GM13976 (cell line): ENCODE data around the gene MTMR4.

Experiments used
- DNase-seq: peaks from one replicate; pipeline ENCODE4 v3.0.0; 2012; ENCODE audit warnings: low spot score
- in situ Hi-C: fragments of 300-500 bp; cut with MboI; formaldehyde crosslinking; loops from one replicate; pipeline ENCODE4 v1.12.0; 2022; ENCODE audit warnings: low sequenced_read_pairs, mixed read lengths, inconsistent platforms; ENCODE audit not compliant: unreplicated experiment
- TF ChIP-seq, protein P1 (sequence below): IDR thresholded peaks from 2 replicates; pipeline ENCODE4 v1.5.1; 2012; ENCODE audit warnings: borderline replicate concordance, mild to moderate bottlenecking; ENCODE audit not compliant: insufficient read depth; ENCODE audit errors: extremely low read depth, missing control alignments, control extremely low read depth

MTMR4 gene

DNA sequence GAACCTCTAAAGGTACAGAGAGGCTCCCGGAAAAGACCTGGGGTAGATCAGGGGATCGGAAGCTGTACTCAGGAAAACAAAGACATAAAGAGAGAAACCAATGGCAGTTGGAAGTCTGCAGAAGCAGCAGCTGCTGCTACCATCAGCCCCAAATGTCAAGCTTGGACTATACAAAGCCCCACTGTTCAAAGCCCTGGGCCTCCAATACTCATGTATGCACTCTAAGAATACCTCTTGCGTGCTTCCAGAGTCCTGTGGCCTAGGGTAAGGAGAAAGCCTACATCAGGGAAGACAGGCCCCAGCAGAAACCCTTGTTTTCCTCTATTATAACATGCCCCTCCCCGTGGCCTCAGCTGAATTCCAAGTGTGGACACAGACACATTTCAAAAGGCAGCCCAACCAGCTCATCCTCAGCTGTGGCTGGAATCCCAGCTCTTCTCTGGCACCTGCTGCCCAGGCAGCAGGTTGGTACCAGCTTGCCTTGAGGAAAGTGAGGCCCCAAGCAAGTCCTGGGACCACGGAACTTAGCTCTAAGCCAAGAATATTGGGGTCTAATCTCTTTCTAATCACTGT lies 19.3 kb upstream of the MTMR4 start:
- TF ChIP-seq, protein P1, sequence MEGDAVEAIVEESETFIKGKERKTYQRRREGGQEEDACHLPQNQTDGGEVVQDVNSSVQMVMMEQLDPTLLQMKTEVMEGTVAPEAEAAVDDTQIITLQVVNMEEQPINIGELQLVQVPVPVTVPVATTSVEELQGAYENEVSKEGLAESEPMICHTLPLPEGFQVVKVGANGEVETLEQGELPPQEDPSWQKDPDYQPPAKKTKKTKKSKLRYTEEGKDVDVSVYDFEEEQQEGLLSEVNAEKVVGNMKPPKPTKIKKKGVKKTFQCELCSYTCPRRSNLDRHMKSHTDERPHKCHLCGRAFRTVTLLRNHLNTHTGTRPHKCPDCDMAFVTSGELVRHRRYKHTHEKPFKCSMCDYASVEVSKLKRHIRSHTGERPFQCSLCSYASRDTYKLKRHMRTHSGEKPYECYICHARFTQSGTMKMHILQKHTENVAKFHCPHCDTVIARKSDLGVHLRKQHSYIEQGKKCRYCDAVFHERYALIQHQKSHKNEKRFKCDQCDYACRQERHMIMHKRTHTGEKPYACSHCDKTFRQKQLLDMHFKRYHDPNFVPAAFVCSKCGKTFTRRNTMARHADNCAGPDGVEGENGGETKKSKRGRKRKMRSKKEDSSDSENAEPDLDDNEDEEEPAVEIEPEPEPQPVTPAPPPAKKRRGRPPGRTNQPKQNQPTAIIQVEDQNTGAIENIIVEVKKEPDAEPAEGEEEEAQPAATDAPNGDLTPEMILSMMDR, result no peak
- in situ Hi-C loops, result no loop called here
- DNase-seq, result no peak

DNA sequence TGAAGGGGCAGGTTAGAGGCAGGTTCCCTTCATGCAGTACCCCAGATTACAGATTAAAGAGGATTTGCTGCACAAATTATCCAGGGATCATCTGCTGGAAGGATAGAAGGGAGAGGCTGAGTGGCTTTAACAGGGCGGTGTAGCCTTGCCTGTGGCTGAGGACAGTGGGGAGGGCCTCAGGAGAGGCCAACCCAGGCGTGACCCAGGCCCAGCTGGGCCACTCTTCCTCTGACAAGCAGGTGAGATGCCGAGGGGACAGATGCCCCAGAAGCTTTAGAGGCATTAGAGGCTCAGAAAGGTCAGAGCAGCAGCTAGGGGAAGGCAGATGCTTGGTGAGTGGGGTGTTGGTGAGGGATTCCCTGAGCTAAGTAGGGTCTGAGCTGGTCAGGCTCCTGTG lies 18.1 kb upstream of the MTMR4 start:
- in situ Hi-C loops, result no loop called here
- TF ChIP-seq, protein P1, result no peak
- no peak for DNase-seq

DNA sequence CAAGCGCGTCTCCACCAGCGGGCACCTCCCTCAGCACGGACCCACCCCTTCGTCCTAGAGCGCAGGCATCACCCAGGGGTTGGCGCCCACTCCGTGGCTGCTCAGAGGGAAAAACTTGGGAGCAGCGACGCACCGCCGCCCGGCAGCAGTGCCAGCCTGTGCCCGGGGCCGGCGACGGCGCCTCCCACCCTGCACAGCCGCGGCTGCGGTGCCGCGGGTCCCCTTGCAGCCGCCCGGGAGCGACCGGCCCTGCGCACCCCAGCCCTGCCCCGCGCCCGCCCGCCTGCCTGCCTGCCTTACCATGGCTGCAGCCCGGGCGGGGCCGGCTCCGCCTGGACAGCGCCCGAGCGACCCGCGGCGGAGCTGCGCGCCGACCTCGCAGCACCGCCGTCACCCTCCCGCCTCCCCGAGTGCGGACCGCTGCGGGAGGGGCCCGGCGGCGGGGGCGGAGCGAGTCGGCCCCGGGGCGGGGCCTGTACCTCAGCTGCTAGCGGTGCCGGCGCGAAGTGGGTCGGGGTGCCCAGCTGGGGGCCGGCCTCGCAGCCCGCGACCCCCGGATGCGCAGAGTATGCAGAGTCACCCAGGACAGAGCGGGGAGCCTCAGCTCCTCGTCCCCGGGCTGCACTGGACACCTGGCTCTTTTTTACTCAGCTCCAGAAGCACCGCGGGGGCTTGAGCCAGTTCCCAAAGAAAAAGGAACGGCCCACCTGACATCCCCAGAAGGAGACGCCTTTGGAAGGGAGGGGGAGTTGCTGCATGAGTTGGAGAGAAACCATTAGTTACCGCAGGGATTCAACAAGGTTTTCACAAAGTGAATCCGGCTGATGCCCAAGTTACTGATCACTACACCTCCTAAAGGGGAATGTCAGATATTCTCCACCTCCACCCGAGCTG lies 17.5 kb upstream of the MTMR4 start:
- in situ Hi-C loops, result no loop called here
- TF ChIP-seq, protein P1, result no peak
- DNase-seq, result peak; percentile 83

DNA sequence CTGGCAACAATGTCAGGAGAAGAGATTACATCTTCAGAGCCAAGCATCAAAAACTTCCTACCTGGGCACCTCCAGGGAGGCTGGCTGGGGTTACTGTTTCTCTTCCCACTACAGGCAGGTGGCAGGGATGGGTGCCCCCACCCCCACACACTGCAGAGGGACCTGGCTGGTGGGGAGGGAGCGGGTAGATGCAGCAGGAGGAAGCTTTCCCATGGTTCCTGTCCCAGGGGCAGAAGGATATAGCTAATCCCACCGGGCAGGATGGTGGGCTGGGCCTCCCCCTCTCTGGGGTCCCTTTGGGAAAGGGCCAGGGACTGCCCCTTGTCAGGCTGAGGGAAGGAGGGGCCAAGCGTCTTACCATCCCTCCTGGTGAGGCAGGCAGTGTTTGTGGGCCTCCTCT lies 16.7 kb upstream of the MTMR4 start:
- in situ Hi-C loops, result no loop called here
- TF ChIP-seq, protein P1, result no peak

DNA sequence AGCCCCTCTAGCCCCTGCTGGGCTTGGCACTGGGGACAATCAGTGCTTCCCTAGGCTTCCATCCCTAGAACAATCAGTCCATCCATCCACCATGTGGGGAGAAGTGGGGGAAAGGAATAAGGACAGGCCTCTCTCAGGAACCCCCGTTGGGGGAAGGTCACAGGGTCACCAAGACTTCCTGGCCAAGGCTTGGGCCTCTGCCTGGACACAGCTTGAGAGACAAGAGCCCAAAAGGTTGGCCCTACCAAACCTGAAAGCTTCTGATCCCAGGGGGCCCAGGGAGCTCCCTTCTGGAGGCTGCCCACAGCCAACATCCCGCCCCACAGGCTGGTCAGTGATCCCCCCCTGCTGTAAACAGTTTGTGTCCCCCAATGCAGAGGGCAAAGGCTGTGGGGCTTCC lies 16.2 kb upstream of the MTMR4 start:
- in situ Hi-C loops, result no loop called here
- DNase-seq, result no peak
- TF ChIP-seq, protein P1, result no peak

More for the DNA sequence above, 16.7 kb upstream of the MTMR4 start:
- DNase-seq, result no peak

DNA sequence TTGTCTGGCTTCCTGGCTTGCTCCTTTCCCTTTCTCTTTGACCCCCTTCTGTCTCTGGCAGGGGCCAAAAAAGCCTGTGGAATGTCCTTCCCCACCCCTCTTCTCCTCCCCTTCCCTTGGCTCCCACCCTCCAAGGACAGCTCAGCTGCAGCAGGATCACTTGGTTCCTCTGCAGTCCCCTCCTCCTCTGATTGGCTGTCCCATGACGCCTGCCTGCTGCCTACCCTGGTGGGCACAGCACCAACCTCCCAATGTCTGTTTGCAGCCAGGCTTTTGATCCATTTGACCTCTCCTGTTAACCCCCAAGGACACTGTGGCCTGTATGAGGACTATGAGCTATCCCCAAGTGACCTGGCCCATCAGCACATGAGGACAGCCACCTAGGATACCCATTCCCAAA lies 14.8 kb upstream of the MTMR4 start:
- TF ChIP-seq, protein P1, result no peak
- in situ Hi-C loops, result no loop called here
- no peak for DNase-seq
